Measurements from ENCODE around the gene NEK7.

- TF ChIP-seq POLR2A (IDR thresholded peaks at IDR 0.05) (no peak), EP300 (IDR thresholded peaks at IDR 0.05) (no peak), POLR2AphosphoS5 (IDR thresholded peaks at IDR 0.05) (no peak)
- TF ChIP-seq, protein P1, sequence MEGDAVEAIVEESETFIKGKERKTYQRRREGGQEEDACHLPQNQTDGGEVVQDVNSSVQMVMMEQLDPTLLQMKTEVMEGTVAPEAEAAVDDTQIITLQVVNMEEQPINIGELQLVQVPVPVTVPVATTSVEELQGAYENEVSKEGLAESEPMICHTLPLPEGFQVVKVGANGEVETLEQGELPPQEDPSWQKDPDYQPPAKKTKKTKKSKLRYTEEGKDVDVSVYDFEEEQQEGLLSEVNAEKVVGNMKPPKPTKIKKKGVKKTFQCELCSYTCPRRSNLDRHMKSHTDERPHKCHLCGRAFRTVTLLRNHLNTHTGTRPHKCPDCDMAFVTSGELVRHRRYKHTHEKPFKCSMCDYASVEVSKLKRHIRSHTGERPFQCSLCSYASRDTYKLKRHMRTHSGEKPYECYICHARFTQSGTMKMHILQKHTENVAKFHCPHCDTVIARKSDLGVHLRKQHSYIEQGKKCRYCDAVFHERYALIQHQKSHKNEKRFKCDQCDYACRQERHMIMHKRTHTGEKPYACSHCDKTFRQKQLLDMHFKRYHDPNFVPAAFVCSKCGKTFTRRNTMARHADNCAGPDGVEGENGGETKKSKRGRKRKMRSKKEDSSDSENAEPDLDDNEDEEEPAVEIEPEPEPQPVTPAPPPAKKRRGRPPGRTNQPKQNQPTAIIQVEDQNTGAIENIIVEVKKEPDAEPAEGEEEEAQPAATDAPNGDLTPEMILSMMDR (IDR thresholded peaks at IDR 0.05) = no peak
Measured at GRCh38 chr1:198232378-198232777, 75.6 kb downstream of the NEK7 start.

All from suprapubic skin (tissue), 4 donors.